Measurements from ENCODE around the gene PAPPA. TPM values are rescaled to one million over a fixed set of nuclear protein-coding genes. Genes with fewer than 3 reads are reported as not detected.
A peak's percentile ranks its signal among the peaks of the same experiment; 100 is the strongest.

Gene PAPPA
- total RNA-seq, 6 experiments from 2014 or later, result 0.07 to 0.50 (median 0.32) TPM

- intact Hi-C loops (cut with DNase I), result no loop called here
- Histone ChIP-seq H3K36me3 (no peaks in the 10 kb centered on the region), H3K9me3 (no peaks in the 10 kb centered on the region), H3K4me3 (no peak overlapping the region), H3K27me3 (no peaks in the 10 kb centered on the region), H3K4me1 (no peaks in the 10 kb centered on the region), H3K27ac (no peak overlapping the region)
- no peak for TF ChIP-seq CTCF (IDR thresholded peaks at IDR 0.05)
- TF ChIP-seq POLR2A (IDR thresholded peaks at IDR 0.05), result no peak
- ATAC-seq (no peak), DNase-seq (no peak)
- WGBS (ENCODE audit: insufficient coverage, low coverage, low lambda C conversion rate, missing lambda C conversion rate), result no CpG with 5 or more reads among the region's 2 CpGs
Measured at GRCh38 chr9:116345393-116345792, 191.8 kb downstream of the PAPPA start.

GRCh38 chr9:116345817-116346216 is 192.2 kb downstream of the PAPPA start:
- no peak overlapping the region for H3K27ac ChIP-seq
- no peaks in the 10 kb centered on the region for H3K4me1 ChIP-seq
- ATAC-seq, result peak in 3 of 4 donors; percentile 35 to 58 (median 56)

GRCh38 chr9:116349684-116350083 is 196.1 kb downstream of the PAPPA start:
- Histone ChIP-seq H3K27ac (no peak overlapping the region), H3K9me3 (no peaks in the 10 kb centered on the region), H3K27me3 (no peaks in the 10 kb centered on the region), H3K4me1 (no peaks in the 10 kb centered on the region), H3K36me3 (no peaks in the 10 kb centered on the region), H3K4me3 (no peak overlapping the region)
- intact Hi-C loops (cut with DNase I), result no loop called here
- no peak for ATAC-seq
- WGBS (ENCODE audit: insufficient coverage, low coverage, low lambda C conversion rate, missing lambda C conversion rate), result 78% methylated on average over 6 of the region's 6 CpGs
- DNase-seq, result no peak
- TF ChIP-seq CTCF (IDR thresholded peaks at IDR 0.05) (no peak), POLR2A (IDR thresholded peaks at IDR 0.05) (no peak)

More at GRCh38 chr9:116345817-116346216, 192.2 kb downstream of the PAPPA start:
- DNase-seq, result no peak
- no peak overlapping the region for H3K4me3 ChIP-seq
- H3K27me3 ChIP-seq, result no peaks in the 10 kb centered on the region
- TF ChIP-seq CTCF (IDR thresholded peaks at IDR 0.05) (no peak), POLR2A (IDR thresholded peaks at IDR 0.05) (no peak)
- no peaks in the 10 kb centered on the region for H3K9me3 ChIP-seq
- intact Hi-C loops (cut with DNase I), result no loop called here
- WGBS (ENCODE audit: insufficient coverage, low coverage, low lambda C conversion rate, missing lambda C conversion rate), result 48% methylated on average over 2 of the region's 3 CpGs
- H3K36me3 ChIP-seq, result no peaks in the 10 kb centered on the region

GRCh38 chr9:116350213-116350612 is 196.6 kb downstream of the PAPPA start:
- intact Hi-C loops (cut with DNase I), result no loop called here
- Histone ChIP-seq H3K36me3 (no peaks in the 10 kb centered on the region), H3K9me3 (no peaks in the 10 kb centered on the region), H3K4me1 (no peaks in the 10 kb centered on the region), H3K4me3 (no peak overlapping the region), H3K27ac (no peak overlapping the region), H3K27me3 (no peaks in the 10 kb centered on the region)
- no peak for DNase-seq
- ATAC-seq, result no peak
- WGBS (ENCODE audit: insufficient coverage, low coverage, low lambda C conversion rate, missing lambda C conversion rate), result 13% methylated on average over 1 of the region's 2 CpGs
- TF ChIP-seq CTCF (IDR thresholded peaks at IDR 0.05), result no peak
- TF ChIP-seq POLR2A (IDR thresholded peaks at IDR 0.05), result no peak

- WGBS (ENCODE audit: insufficient coverage, low coverage, low lambda C conversion rate, missing lambda C conversion rate), result 69% methylated on average over 3 of the region's 3 CpGs
- Histone ChIP-seq H3K9me3 (no peaks in the 10 kb centered on the region), H3K4me3 (no peak overlapping the region), H3K36me3 (no peaks in the 10 kb centered on the region), H3K27ac (no peak overlapping the region), H3K4me1 (no peaks in the 10 kb centered on the region), H3K27me3 (no peaks in the 10 kb centered on the region)
- TF ChIP-seq CTCF (IDR thresholded peaks at IDR 0.05) (no peak), POLR2A (IDR thresholded peaks at IDR 0.05) (no peak)
- intact Hi-C loops (cut with DNase I), result no loop called here
- ATAC-seq, result no peak
- no peak for DNase-seq
Measured at GRCh38 chr9:116352958-116353357, 199.4 kb downstream of the PAPPA start.
